Stomach (tissue), 9 donors: Measurements from ENCODE around the gene CERS5. TPM values are rescaled to one million over a fixed set of nuclear protein-coding genes. Genes with fewer than 3 reads are reported as not detected.

ENCODE experiments used
- DNase-seq, 2 donors: peaks; one replicate each; pipeline versions ENCODE4 v3.0.0 to v3.0.0-alpha.2; 2013 to 2019
- H3K27ac ChIP-seq, 5 donors: fragments of 200-600 bp in 4 of 5; sonication (generic) in 4 of 5; one replicate each; pipeline ENCODE4 v1.5.1; 2013 to 2019; ENCODE audit warnings: mild to moderate bottlenecking in 1 of 5, moderate library complexity in 1 of 5
- H3K27me3 ChIP-seq, 3 donors: fragments of 200-600 bp; sonication (generic); one replicate each; pipeline ENCODE4 v1.5.1; 2017 to 2019; ENCODE audit warnings: mixed run types in 1 of 3
- H3K36me3 ChIP-seq, 4 donors: fragments of 200-600 bp; sonication (generic); 1 replicate in 3 of 4; 2 replicates in 1 of 4; pipeline ENCODE4 v1.5.1; 2016 to 2019
- H3K4me1 ChIP-seq, 4 donors: fragments of 200-600 bp; sonication (generic); one replicate each; pipeline ENCODE4 v1.5.1; 2016 to 2019
- H3K4me3 ChIP-seq, 4 donors: fragments of 200-600 bp; sonication (generic) in 3 of 4; one replicate each; pipeline ENCODE4 v1.5.1; 2016 to 2019; ENCODE audit warnings: mild to moderate bottlenecking in 1 of 4
- H3K9me3 ChIP-seq, 4 donors: fragments of 200-600 bp; sonication (generic); one replicate each; pipeline ENCODE4 v1.5.1; 2016 to 2019
- EP300 ChIP-seq: sonication (generic); formaldehyde crosslinking; IDR thresholded peaks from one replicate; pipeline ENCODE4 v1.6.1; 2017; ENCODE audit warnings: antibody characterized with exemption
- POLR2A ChIP-seq, 4 donors: fragments of 450-650 bp; IDR thresholded peaks; one replicate each; pipeline ENCODE4 v1.6.1; 2016; ENCODE audit warnings: antibody characterized with exemption in 4 of 4, control low read depth in 2 of 4, mild to moderate bottlenecking in 1 of 4, moderate library complexity in 1 of 4
- POLR2AphosphoS5 ChIP-seq, 3 donors: sonication (generic); formaldehyde crosslinking; IDR thresholded peaks; one replicate each; pipeline ENCODE4 v1.6.1; 2016; ENCODE audit warnings: antibody characterized with exemption in 3 of 3
- WGBS, 5 donors: extraction: QIAGEN DNeasy Blood & Tissue Kit in 3 of 5; methylation state at CpG; one replicate each; pipeline versions ENCODE4 v1.1.5 to v1.1.7; 2013 to 2018; 5-methylcytosine and 5-hydroxymethylcytosine counted together
- intact Hi-C: fragments of 100-400 bp; cut with DNase I; formaldehyde crosslinking; loops from one replicate; pipeline ENCODE4 v1.15.1; 2023; ENCODE audit warnings: low total_unique reads
- polyA plus RNA-seq, 3 donors: library from polyadenylated mRNA; stranded (reverse); fragments of 200-250 nt; gene quantifications; one replicate each; pipeline ENCODE4 v1.2.3, GENCODE V29; 2013
- total RNA-seq, 5 donors: library from RNA; depleted of rRNA; stranded (reverse); fragments of >200 nt; gene quantifications; one replicate each; pipeline versions ENCODE4 v1.1.0 to v1.2.3, GENCODE V29; 2014 to 2016
- TF ChIP-seq, protein P1 (sequence below), 7 experiments: fragments of 450-650 bp in 4 of 7; fragments of 200-600 bp in 3 of 7; sonication (generic) in 3 of 7; IDR thresholded peaks; one replicate each; pipeline ENCODE4 v1.5.1; 2016 to 2019; ENCODE audit warnings: antibody characterized with exemption in 7 of 7, control low read depth in 2 of 7, mild to moderate bottlenecking in 1 of 7
- donor health status: healthy with polysubstance abuse.
- donor health status: Bipolar disorder and iron deficiency.
- donor health status: healthy.

The CERS5 gene
- total and polyA plus RNA-seq, 8 donors, result 3.2 to 114 (median 24.0) TPM

DNA sequence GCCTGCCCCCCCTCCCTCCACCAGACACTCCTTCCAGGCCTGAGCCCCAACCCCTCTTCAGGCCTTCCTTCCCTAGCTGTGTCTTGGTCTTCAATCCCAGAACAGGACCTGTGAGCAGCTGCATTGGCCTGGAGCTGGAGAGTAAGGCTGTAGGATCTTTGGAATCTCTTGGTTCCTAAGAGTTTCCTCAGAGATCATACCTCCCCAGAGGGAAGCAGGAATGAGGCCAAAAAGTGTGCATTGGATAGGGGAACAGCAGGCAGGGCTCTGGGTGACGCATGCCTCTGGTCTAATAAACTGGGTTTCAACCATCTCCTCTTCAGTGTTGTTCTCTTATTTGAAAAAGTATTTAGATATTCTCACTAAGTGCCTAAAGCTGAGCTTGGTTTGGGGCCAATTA, 83.9 kb downstream of the CERS5 start:
- DNase-seq, result no peak
- H3K27ac ChIP-seq, result no peak overlapping the region
- 83 to 95% (median 88%) methylated on average over 1 of the region's 1 CpG for WGBS, 5 donors
- no peak overlapping the region for H3K4me3 ChIP-seq
- H3K9me3 ChIP-seq, result no peaks in the 10 kb centered on the region
- TF ChIP-seq, protein P1, sequence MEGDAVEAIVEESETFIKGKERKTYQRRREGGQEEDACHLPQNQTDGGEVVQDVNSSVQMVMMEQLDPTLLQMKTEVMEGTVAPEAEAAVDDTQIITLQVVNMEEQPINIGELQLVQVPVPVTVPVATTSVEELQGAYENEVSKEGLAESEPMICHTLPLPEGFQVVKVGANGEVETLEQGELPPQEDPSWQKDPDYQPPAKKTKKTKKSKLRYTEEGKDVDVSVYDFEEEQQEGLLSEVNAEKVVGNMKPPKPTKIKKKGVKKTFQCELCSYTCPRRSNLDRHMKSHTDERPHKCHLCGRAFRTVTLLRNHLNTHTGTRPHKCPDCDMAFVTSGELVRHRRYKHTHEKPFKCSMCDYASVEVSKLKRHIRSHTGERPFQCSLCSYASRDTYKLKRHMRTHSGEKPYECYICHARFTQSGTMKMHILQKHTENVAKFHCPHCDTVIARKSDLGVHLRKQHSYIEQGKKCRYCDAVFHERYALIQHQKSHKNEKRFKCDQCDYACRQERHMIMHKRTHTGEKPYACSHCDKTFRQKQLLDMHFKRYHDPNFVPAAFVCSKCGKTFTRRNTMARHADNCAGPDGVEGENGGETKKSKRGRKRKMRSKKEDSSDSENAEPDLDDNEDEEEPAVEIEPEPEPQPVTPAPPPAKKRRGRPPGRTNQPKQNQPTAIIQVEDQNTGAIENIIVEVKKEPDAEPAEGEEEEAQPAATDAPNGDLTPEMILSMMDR (IDR thresholded peaks at IDR 0.05), result no peak
- TF ChIP-seq EP300 (no peak), POLR2A (IDR thresholded peaks at IDR 0.05) (no peak), POLR2AphosphoS5 (IDR thresholded peaks at IDR 0.05) (no peak)
- intact Hi-C loops, result no loop called here
- peaks cover 14 to 36% (median 24%) of the 10 kb centered on the region in 4 donors for H3K4me1 ChIP-seq
- H3K36me3 ChIP-seq, result peaks cover 14 to 22% (median 19%) of the 10 kb centered on the region in 4 donors
- H3K27me3 ChIP-seq, result no peaks in the 10 kb centered on the region

- H3K27me3 ChIP-seq, result no peaks in the 10 kb centered on the region
- WGBS, 5 donors, result 69 to 81% (median 76%) methylated on average over 7 of the region's 7 CpGs
- H3K27ac ChIP-seq, result no peak overlapping the region
- H3K36me3 ChIP-seq, result peaks cover 8 to 15% (median 13%) of the 10 kb centered on the region in 4 donors
- peaks cover 14 to 30% (median 21%) of the 10 kb centered on the region in 4 donors for H3K4me1 ChIP-seq
- no peak overlapping the region for H3K4me3 ChIP-seq
- no peaks in the 10 kb centered on the region for H3K9me3 ChIP-seq
- intact Hi-C loops, result no loop called here
- no peak for DNase-seq
- TF ChIP-seq POLR2A (IDR thresholded peaks at IDR 0.05) (no peak), POLR2AphosphoS5 (IDR thresholded peaks at IDR 0.05) (no peak), EP300 (no peak)
- TF ChIP-seq, protein P1 (IDR thresholded peaks at IDR 0.05), result no peak
Measured at GRCh38 chr12:50082644-50083043, 84.5 kb downstream of the CERS5 start.

GRCh38 chr12:50081096-50081808, 85.9 kb downstream of the CERS5 start:
- intact Hi-C loops, result no loop called here
- Histone ChIP-seq H3K4me3 (no peak overlapping the region), H3K27ac (no peak overlapping the region), H3K36me3 (peaks cover 0 to 1% (median 0%) of the 10 kb centered on the region in 4 donors), H3K9me3 (no peaks in the 10 kb centered on the region), H3K27me3 (no peaks in the 10 kb centered on the region), H3K4me1 (peaks cover 10 to 19% (median 15%) of the 10 kb centered on the region in 4 donors)
- WGBS, 5 donors, result 57 to 74% (median 60%) methylated on average over 38 to 46 of the region's 46 CpGs
- TF ChIP-seq POLR2AphosphoS5 (IDR thresholded peaks at IDR 0.05) (no peak), EP300 (no peak), POLR2A (IDR thresholded peaks at IDR 0.05) (no peak)
- TF ChIP-seq, protein P1 (IDR thresholded peaks at IDR 0.05), result no peak
- peak in 1 of 2 donors; percentile 33 for DNase-seq

DNA sequence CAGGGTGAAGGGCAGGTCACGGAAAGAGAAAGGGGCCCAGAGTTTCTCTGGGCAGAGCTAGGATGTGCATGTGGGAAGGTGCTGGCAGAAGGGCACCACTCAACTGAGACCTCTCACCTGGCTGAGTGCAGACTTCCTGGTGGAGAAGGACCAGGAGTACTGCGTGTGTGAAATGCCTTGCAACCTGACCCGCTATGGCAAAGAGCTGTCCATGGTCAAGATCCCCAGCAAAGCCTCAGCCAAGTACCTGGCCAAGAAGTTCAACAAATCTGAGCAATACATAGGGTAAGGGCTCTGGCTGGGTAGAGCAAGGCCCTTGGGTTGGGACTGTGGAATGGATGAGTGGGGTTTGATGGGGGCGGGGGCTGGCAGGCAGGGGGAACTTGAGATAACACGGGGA, 87.4 kb downstream of the CERS5 start:
- no peaks in the 10 kb centered on the region for H3K27me3 ChIP-seq
- no peak overlapping the region for H3K27ac ChIP-seq
- no peaks in the 10 kb centered on the region for H3K9me3 ChIP-seq
- WGBS, 5 donors, result 80 to 88% (median 83%) methylated on average over 5 of the region's 5 CpGs
- intact Hi-C loops, result loop anchor here (10.0 kb wide), 1 partner anchor 95 kb away; no protein-coding TSS in a partner anchor
- H3K4me1 ChIP-seq, result peaks cover 4 to 22% (median 17%) of the 10 kb centered on the region in 4 donors
- no peak for DNase-seq
- no peak overlapping the region for H3K4me3 ChIP-seq
- H3K36me3 ChIP-seq, result no peaks in the 10 kb centered on the region
- TF ChIP-seq POLR2A (IDR thresholded peaks at IDR 0.05), result no peak
- TF ChIP-seq EP300, result no peak
- no peak for TF ChIP-seq POLR2AphosphoS5 (IDR thresholded peaks at IDR 0.05)
- TF ChIP-seq, protein P1 (IDR thresholded peaks at IDR 0.05), result no peak

Other genes starting within 250 kb of the CERS5 start
- under 1 TPM in 1 of 5 donors, not detected in 4; 0.92 TPM for gene AQP2, start 216.6 kb downstream of the CERS5 start, total RNA-seq
- not detected for gene AQP2, start 216.6 kb downstream of the CERS5 start, polyA plus RNA-seq
- 10 to 100 TPM in 1 of 5 donors, 1 to 10 TPM in 2, not detected in 2; 4.9 to 12.5 (median 6.6) TPM for gene AQP5, start 205.5 kb downstream of the CERS5 start, total RNA-seq
- 10 to 100 TPM in 2 of 3 donors, 1 to 10 TPM in 1; 2.9 to 54.3 (median 10.6) TPM for gene AQP5, start 205.5 kb downstream of the CERS5 start, polyA plus RNA-seq
- under 1 TPM in 2 of 5 donors, not detected in 3; 0.18 to 0.45 TPM for gene AQP6, start 194.4 kb downstream of the CERS5 start, total RNA-seq
- gene AQP6, start 194.4 kb downstream of the CERS5 start, polyA plus RNA-seq, result under 1 TPM in 1 of 3 donors, not detected in 2; 0.58 TPM
- gene RACGAP1, start 141.9 kb downstream of the CERS5 start, total RNA-seq, result 10 to 100 TPM in 4 of 5 donors, 1 to 10 TPM in 1; 9.3 to 36.7 (median 12.9) TPM
- gene RACGAP1, start 141.9 kb downstream of the CERS5 start, polyA plus RNA-seq, result 10 to 100 TPM in 2 of 3 donors, 1 to 10 TPM in 1; 7.9 to 13.4 (median 11.2) TPM
- 1 to 10 TPM in 2 of 5 donors, under 1 TPM in 2, not detected in 1; 0.45 to 3.5 (median 1.3) TPM for gene ASIC1, start 109.8 kb downstream of the CERS5 start, total RNA-seq
- 1 to 10 TPM in 2 of 3 donors, under 1 TPM in 1; 0.92 to 2.6 (median 1.2) TPM for gene ASIC1, start 109.8 kb downstream of the CERS5 start, polyA plus RNA-seq
- 10 to 100 TPM in 4 of 5 donors, 1 to 10 TPM in 1; 2.9 to 75.9 (median 23.8) TPM for gene SMARCD1, start 82.0 kb downstream of the CERS5 start, total RNA-seq
- gene SMARCD1, start 82.0 kb downstream of the CERS5 start, polyA plus RNA-seq, result 10 to 100 TPM; 10.1 to 17.3 (median 14.9) TPM
- gene GPD1, start 63.4 kb downstream of the CERS5 start, total RNA-seq, result 1 to 10 TPM in 4 of 5 donors, under 1 TPM in 1; 0.58 to 9.5 (median 5.9) TPM
- 1 to 10 TPM in 2 of 3 donors, under 1 TPM in 1; 0.65 to 1.6 (median 1.4) TPM for gene GPD1, start 63.4 kb downstream of the CERS5 start, polyA plus RNA-seq
- gene COX14, start 55.1 kb downstream of the CERS5 start, total RNA-seq, result 10 to 100 TPM in 4 of 5 donors, 1 to 10 TPM in 1; 9.8 to 96.3 (median 31.8) TPM
- gene COX14, start 55.1 kb downstream of the CERS5 start, polyA plus RNA-seq, result 100 to 1,000 TPM in 2 of 3 donors, 10 to 100 TPM in 1; 93.8 to 153 (median 148) TPM
- 100 to 1,000 TPM in 3 of 5 donors, 10 to 100 TPM in 2; 71.0 to 143 (median 132) TPM for gene LIMA1, start 116.2 kb upstream of the CERS5 start, total RNA-seq
- 10 to 100 TPM; 28.7 to 72.4 (median 33.7) TPM for gene LIMA1, start 116.2 kb upstream of the CERS5 start, polyA plus RNA-seq
- under 1 TPM in 1 of 5 donors, not detected in 4; 0.58 TPM for gene FAM186A, start 229.2 kb upstream of the CERS5 start, total RNA-seq
- gene FAM186A, start 229.2 kb upstream of the CERS5 start, polyA plus RNA-seq, result not detected
- gene LARP4, start 233.5 kb upstream of the CERS5 start, total RNA-seq, result 10 to 100 TPM in 4 of 5 donors, 1 to 10 TPM in 1; 5.8 to 89.6 (median 50.4) TPM
- 1 to 10 TPM; 6.5 to 9.3 (median 8.4) TPM for gene LARP4, start 233.5 kb upstream of the CERS5 start, polyA plus RNA-seq